Right ventricle myocardium inferior (tissue), 1 donor: ENCODE data around the gene ANKRD34B. TPM values are rescaled to one million over a fixed set of nuclear protein-coding genes. Genes with fewer than 3 reads are reported as not detected.
"Not testable (repeated sequence)": the region's sequence is repeated elsewhere in the genome, so short reads cannot be mapped to it uniquely, and the experiment has no call there.

Source experiments
- ATAC-seq: fragments of 200-7000 bp; cut with Tn5 transposase; one replicate; pipeline ENCODE4 v1.9.1; 2020; ENCODE audit warnings: mild to moderate bottlenecking, moderate library complexity
- DNase-seq: peaks from one replicate; pipeline ENCODE4 v3.0.0; 2021; ENCODE audit errors: missing footprints
- intact Hi-C: fragments of 100-400 bp; cut with DNase I; formaldehyde crosslinking; loops from one replicate; pipeline ENCODE4 v1.11.0; 2022
- long read RNA-seq: library from polyadenylated mRNA; unstranded; transcript quantifications from one replicate; pipeline ENCODE4 v2.0.0, GENCODE V29; 2021
- total RNA-seq: library from RNA; stranded (reverse); fragmentation: NEBNext Ultra II Directional; extraction: Animal tissue kit (Norgen Biotek cat#: 25700); gene quantifications from one replicate; pipeline ENCODE4 v1.2.1, GENCODE V29; 2021
- donor health status: DM: no; HTN: yes; CAD: no; lungs with severe emphysema.

ANKRD34B gene
- total RNA-seq = not detected
- long read RNA-seq = 0 reads

DNA sequence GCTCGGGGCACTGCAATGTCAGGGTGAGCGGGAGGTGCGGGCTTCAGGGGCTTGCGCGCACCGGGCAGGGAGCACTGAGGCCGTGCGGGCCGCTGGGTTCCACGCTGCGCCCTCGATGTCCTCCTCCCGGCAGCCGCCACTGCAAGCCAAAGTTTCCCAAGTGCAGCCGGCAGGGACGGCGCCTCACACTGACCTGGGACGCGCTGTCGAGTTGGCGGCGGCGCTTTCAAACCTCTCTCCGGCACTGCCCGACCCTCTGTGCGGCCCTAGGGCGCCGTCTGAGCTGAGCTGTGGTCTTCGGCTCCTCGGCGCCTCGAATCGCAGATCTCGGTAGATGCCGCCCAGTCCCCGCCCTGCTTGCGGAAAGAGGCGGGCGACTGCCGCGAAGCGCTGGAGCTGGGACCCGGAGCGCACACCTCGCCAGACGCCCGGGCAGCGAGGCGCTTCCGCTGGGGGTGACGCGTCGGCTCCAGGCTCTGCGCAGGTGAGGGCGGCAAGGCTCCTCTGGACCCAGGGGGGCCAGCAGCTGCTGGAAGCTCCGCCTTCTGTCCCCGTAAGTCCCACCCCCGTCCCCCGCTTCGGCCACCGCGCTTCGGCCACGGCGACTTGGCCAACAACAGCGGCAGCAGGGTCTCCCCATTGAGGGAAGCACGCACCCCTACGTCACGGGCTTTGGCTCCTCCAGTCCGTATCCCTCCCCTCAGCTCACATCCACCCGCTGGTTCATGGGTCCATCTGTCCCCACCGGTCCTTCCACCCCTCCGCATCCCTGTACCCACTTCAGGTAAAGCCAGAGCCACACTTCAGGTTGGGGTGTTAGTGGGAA lies at the start of gene ANKRD34B:
Gene ANKRD34B (minus strand): TSS at position 320 of the 826 bp plus-strand sequence. CDS start 10,261 bp downstream, outside the sequence.
- ATAC-seq (no peak), DNase-seq (peak; percentile 71)
- intact Hi-C loops = no loop called here

DNA sequence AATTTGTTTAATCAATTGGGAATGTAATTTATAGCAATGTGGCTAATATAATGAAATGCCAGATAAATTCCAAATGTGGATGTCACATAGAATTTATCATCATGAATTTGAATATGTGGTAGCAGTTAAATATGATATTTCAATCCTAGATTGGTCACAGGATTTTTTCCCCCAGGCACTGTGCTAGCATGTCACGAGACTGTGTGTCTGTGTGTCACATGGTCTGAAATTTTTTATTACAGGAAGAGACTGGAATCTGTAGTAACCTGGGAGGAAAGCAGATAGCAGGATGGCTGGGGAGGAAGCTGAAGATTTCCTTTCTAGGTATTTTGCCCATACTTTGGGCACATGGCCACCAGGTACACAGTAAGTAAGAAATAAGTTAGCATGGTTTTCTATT lies 49.0 kb upstream of the ANKRD34B start:
- DNase-seq (no peak), ATAC-seq (no peak)

DNA sequence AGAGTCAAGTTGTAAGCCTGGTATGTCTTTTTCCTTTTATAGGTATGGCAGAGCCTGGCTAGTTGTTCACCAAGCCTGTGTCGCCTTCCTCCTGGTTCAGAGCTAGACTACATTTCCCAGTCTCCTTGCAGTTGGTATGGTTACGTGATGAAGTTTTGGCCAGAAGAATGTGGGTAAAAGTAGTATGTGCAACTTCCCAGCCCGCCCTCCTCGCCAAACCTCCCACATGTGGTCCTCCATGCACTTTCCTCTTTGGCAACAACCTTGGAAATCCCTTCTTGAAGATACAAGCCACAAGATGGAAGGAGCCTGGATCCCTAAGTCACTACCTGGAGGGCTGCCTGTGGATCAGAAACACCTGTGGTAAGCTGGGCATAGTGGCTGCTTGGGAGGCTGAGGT lies 48.4 kb upstream of the ANKRD34B start:
- intact Hi-C loops = no loop called here

More for the DNA sequence above, 49.0 kb upstream of the ANKRD34B start:
- intact Hi-C loops = no loop called here

DNA sequence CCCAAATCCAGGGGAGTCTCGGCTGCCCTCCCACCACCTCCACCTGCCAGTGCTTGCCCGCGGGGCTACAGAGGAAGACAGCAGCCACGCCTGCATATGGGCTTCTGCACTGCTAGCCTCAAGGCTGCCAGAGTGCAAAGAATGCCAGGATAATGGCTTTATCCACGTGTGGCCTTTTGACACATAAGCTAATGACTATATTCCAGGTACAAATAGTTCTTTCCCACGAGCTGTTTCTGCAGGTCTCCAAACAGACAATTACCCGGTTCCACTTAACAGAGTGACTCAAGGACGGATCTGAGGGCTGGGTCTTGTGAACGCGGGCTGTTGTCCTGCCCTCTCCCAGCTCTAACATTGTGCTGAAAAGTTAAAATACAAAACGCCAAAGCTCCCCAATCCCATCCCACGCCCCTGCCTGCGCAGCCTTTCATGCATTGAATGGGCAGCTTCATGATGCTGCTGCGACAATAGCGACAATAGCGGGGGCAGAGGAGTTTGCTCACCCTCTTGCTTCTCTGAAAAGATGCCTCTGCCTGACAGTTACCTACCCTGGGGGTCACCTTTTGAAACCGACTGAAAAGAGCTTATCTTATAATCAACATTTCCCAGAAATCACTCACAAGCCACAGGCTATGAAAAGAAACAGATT lies 45.3 kb upstream of the ANKRD34B start:
- intact Hi-C loops = no loop called here
- DNase-seq (no peak), ATAC-seq (no peak)

More for the DNA sequence above, 48.4 kb upstream of the ANKRD34B start:
- ATAC-seq (no peak), DNase-seq (no peak)

DNA sequence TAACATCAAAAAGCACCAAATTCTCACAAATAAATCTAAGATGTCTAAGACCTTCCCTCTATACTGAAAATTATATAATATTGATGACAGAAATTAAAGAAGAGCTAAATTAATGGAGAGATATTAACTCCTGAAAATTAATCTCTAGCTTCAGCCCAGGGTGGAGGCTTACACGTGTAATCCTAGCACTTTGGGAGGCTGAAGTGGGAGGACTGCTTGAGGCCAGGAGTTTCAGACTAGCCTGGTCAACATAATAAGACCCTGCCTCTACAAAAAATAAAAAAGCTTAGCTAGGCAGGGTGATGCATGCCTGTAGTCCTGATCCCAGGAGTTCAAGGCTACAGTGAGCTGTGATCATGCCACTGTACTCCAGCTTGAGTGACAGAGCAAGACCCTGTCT lies 39.6 kb upstream of the ANKRD34B start:
- intact Hi-C loops = no loop called here
- no peak for DNase-seq
- ATAC-seq = no peak

DNA sequence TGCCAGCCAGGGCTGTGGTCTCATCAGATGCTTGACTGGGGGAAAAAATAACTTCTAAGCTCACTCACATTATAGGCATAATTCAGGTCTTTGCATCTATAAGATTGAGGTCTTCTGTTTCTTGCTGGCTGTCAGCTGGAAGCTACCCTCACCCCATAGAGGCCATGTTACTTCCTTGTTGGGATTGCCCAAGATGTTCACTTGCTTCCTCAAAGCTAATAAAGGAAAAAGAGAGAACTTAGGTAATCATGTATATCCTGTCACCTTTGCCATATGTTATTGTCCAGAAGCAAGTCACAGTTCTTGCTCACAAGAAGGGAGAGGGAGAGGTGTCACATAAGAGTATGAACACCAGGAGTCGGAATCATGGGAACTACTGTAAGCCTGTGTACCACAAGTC lies 38.7 kb upstream of the ANKRD34B start:
- DNase-seq (no peak), ATAC-seq (no peak)
- intact Hi-C loops = no loop called here

DNA sequence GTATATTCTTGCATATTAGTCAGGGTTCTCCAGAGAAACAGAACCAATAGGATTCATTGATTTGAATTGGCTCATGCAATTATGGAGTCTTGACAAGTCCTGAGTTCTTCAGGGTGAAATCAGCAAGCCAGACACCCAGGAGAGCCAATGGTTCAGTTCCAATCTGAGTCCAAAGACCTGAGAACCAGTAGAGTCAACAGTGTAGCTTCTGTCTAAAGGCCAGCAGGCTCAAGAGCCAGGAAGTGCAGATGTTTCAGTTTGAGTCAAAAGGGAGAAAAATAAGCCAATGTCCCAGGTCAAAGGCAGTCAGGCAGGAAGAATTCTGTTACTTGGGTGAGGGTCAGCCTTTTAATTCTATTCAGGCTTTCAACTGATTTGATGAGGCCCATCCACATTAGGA lies 37.8 kb upstream of the ANKRD34B start:
- ATAC-seq (no peak), DNase-seq (no peak)
- intact Hi-C loops = no loop called here

DNA sequence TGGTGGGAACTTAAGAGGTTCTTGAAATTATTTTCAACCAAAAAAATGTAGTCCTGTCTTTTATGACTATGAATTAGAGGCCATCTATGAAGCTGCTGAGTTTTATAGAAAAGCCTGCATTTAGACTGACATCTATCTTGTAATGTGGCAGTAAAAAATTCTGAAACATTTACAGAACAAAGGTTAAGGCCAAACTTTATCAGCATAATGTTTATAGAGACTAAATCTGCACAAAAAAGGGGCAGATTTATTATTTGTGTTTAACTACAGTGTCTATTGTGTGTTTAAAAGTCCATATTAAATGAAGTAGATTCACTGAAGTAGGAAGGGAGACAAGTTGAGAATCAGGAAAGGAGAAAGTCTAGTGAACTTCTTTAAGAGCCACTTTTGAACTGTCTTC lies 37.3 kb upstream of the ANKRD34B start:
- DNase-seq (no peak), ATAC-seq (no peak)

DNA sequence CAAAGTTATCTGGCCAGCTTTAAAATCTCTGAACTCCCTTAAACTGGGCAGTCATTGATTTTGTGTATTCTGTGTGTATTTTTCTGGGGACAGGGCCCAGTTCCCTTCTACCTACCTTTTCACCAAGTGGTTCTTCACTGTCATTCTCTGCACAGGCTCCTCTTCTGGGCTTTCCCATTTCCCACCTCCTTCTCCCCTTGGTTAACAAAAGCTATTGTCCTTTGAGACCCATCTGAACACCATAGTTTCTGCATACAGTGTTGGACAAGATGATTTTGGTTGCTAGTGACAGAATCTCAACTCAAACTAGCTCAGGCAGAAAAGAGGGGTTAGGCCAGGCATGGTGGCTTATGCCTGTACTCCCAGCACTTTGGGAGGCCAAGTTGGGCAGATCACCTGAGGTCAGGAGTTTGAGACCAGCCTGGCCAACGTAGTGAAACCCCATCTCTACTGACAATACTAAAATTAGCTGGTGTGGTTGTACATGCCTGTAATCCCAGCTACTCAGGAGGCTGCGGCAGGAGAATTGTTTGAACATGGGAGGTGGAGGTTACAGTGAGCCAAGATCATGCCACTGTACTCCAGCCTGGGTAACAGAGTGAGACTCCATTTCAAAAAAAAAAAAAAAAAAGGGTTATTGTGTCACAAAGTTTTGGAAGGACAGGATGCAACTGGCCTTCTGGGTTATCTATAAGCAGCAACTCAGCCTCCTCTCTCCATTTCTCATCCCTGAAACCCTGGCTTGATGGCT lies 31.0 kb upstream of the ANKRD34B start:
- no peak for DNase-seq
- ATAC-seq = no peak
- intact Hi-C loops = no loop called here

More for the DNA sequence above, 37.3 kb upstream of the ANKRD34B start:
- intact Hi-C loops = no loop called here

DNA sequence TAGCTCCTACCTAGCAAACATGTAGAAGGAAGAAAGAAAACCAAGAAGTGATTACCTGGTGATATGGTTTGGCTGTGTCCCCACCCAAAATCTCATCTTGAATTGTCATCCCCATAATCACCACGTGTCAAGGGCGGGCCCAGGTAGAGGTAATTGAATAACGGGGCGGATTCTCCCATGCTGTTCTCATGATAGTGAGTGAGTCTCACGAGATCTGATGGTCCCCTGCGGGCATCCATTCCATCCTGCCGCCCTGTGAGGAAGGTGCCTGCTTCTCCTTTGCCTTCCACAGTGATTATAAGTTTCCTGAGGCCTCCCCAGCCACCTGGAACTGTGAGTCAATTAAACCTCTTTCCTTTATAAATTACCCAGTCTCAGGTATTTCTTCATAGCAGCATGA lies 27.4 kb upstream of the ANKRD34B start:
- no peak for ATAC-seq
- intact Hi-C loops = no loop called here
- no peak for DNase-seq

DNA sequence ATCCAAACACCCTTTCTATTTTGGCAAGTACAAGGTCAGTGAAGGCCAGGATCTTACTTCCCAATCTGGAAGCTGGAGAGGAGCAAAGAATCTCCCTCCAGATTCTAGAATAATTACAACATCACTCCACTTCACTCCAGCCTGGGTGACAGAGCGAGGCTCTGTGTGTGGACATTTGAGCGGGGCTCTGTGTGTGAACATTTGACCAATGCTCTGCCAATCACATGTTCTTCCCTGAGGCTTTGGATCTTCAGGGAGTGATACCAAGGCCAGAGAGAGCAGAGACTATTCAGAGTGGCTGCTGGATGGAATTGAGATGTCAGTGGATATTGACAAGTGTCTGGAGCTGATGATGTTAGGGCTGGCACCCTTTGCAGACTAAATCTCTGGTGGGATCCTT lies 24.7 kb upstream of the ANKRD34B start:
- intact Hi-C loops = no loop called here
- DNase-seq = no peak
- ATAC-seq = peak; percentile 13

DNA sequence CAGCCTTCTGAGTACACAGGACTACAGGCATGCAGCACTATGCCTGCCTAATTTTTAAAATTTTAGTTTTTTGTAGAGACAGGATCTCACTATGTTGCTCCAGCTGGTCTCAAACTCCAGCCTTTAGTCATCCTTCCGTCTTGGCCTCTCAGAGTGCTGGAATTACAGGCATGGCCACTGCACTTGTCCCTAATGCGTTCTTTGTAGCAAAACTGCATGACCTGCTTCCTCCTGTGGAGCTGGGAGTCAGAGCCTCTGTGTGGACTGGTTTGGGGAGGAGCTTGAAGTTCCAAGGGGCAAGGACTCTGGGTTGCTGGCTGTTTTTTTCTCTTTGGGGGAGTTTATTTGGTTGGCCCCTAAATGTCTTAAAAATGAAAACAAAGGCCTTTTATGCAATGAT lies 22.7 kb upstream of the ANKRD34B start:
- ATAC-seq (no peak), DNase-seq (no peak)
- intact Hi-C loops = no loop called here

DNA sequence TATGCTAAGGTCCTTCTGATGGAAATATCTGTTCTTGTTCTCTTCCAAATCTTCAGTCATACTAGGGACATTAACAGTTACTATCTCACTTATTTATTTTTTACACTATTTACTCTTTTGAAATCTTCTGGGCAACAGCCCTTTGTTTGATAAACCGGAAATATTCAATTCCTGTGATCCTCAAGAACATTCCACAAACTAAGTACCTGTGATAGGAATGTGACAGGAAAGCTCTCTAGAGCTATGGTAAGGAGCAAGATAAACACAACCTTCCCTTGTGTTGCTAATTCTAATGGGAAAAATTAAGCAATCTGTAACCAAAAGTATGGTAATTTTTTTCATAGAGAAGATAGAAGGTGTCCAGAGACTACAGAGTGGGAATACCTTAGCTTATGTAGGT lies 22.0 kb upstream of the ANKRD34B start:
- DNase-seq (no peak), ATAC-seq (no peak)
- intact Hi-C loops = no loop called here

DNA sequence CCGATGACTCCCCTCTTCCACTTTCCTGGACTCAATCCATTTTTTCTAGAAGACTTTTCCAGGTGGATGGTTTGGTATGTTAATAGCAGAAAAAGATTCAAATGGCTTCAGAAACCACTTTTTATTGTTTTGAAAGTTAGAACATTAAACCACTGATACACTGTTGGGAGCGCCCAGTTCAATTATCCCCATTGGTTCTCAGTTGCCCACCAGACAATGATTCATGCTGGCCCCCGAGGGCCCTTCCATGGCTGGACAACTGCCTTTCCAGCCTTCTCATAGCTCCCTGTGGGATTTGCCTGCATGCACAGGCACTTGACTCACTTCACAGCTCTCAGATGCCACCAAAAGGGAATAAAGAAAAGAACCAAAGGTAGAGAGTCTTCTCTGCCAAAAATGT lies 21.3 kb upstream of the ANKRD34B start:
- intact Hi-C loops = no loop called here
- DNase-seq (no peak), ATAC-seq (no peak)

DNA sequence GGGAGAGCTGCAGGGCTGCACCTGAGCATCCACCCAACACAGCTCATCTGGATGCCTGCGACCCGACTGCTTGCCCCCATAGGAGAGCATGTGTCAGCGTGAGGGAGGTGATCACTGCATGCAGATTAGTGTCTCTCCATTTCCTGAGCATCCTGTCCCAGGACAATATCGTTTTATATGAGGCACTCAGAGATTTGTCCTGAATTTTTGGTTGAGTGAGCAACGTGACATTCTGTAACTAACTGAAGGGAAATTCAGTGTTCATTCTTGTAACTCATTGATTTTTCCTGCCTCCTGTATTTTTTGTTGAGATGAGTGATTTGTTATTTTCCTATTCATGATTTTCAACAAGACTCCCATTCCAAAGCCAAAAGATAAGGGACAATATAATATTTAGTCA lies 20.7 kb upstream of the ANKRD34B start:
- intact Hi-C loops = no loop called here
- DNase-seq (no peak), ATAC-seq (no peak)

DNA sequence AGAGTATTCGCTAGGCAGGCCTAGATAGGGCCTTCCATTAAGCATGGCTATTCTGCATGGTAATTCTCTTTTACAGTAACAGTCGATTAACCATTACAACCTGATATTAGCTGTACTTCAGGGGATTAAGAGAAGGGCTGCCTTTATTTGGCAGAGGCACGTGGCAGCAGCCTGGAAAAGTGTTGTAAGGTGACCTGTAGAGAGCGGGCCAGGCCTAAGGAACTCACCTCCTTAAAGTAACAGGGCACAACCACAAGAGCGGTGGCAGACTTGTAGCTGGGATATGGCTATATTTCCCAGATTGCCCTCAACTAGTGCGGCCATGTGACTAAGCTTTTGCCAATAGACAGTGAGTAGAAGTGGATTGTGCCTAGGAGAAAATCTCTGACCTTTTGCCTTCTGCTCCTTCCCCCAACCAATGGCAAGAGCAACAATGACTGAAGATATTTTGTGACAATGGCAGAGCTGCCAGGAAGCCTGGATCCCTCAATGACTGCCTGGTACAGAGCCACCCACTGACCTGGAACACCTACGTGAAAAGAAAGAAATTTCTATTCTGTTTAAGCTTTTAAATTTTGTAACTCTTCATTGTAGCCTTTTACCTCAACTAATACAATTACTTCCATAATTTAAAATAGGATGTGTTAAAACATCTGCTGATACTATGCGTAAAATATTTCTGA lies 18.9 kb upstream of the ANKRD34B start:
- ATAC-seq = no peak
- intact Hi-C loops = no loop called here
- DNase-seq = no peak

DNA sequence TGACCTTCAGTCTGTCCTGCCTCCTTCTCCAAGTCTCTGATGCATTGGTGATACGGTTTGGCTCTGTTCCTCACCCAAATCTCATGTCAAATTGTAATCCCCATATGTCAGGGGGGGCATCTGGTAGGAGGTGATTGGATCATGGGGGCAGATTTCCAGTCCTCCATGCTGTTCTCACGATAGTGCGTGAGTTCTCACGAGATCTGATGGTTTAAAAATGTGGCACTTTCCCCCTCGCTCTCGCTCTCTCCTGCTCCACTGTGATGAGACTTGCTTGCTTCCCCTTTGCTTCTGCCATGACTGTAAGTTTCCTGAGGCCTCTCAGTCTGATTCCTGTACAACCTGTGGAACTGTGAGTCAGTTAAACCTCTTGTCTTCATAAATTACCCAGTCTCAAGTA lies 14.7 kb upstream of the ANKRD34B start:
- intact Hi-C loops = no loop called here
- ATAC-seq = no peak
- no peak for DNase-seq

DNA sequence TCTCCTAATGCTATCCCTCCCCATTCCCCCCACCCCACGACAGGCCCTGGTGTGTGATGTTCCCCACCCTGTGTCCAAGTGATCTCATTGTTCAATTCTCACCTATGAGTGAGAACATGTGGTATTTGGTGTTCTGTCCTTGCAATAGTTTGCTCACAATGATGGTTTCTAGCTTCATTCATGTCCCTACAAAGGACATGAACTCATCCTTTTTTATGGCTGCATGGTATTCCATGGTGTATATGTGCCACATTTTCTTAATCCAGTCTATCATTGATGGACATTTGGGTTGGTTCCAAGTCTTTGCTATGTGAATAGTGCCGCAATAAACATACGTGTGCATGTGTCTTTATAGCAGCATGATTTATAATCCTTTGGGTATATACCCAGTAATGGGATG lies 10.2 kb upstream of the ANKRD34B start:
- intact Hi-C loops, ATAC-seq, DNase-seq: not testable (repeated sequence)

DNA sequence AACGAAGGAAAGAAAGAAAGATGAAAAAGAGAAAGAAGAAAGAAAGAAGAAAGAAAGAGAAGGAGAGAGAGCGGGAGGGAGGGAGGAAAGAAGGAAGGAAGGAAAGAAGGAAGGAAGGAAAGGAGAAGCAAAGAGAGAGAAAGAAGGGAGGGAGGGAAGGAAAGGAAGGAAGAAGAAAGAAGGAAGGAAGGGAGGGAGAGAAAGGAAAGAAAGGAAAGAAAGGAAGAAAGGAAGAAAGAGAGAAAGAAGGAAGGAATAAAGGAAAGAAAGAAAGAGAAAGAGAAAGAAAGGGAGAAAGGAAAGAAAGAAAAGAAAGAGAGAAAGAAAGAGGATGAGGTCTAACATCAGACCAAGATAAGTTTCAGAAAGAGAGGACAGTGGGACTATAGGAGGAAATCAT lies 9.0 kb upstream of the ANKRD34B start:
- ATAC-seq = no peak
- intact Hi-C loops = no loop called here
- DNase-seq = no peak
